ENCODE measurements around the gene SMIM36.
"Not testable (repeated sequence)": the region's sequence is repeated elsewhere in the genome, so short reads cannot be mapped to it uniquely, and the experiment has no call there.

The SMIM36 gene

DNA sequence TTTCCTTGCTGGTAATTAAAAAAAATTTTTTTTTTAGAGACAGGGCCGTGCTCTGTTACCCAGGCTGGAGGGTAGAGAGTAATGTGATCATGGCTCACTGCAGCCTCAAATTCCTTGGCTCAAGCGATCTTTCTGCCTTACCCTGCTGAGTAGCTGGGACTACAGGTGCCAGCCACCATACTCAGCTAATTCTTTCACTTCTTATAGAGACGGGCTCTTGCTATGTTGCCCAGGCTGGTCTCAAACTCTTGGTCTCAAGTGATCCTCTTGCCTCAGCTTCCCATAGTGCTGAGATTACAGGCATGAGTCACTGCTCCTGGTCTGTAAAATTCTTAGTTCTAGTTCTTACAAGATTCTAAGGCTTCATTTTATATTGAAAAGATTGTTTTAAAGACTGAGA lies 11.1 kb downstream of the SMIM36 start:
- no peak for DNase-seq

DNA sequence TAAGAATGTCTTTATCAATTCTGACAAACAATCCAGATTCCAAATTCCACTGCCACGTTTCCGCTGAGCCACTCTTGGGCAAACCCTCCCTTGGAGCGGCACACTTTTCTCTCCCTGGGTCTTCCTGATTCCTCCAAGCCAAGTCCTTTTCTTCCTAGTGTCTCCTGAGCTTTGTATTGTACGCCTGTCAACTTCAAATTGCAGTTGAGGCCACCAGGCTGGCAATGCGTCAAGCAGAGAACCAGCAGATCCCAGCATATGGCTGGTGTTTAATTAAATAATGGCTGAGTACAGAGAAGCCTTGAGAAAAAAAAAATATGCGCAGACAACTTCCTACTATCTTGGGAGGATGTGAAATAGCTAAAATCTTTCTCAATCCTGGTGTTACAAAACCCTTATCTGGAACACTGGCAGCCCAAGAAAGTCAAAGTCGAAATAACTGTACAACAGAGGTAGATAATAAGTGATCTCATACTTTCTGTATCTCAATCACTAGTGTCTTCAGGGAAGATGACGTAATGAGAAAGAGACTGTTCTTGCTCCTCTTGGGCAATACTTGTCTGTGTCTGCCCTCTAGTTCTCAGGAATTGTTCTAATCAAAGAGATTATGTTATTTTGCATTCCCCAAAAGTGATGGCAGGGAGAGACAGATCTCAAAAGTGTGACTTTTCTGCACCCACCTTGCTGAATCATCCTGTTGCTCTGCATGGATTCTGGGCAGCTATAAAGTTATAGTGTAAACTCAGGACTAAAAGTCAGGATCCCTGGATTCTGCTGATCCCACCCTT lies 15.0 kb downstream of the SMIM36 start:
- no peak for DNase-seq

DNA sequence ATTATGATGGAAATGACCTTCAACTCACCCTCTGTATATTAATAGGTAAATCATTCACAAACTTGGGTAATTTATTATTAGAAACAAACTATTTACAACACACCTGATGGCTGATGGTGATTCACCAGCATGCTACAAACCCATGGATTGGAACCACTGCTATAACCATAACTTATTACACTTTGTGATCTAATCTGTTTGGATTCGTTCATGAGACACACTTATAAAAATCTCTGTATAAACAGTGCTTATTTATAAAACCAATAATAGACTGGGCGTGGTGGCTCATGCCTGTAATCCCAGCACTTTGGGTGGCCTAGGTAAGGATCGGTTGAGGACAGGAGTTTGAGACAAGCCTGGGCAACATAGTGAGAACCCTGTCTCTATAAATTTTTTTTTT lies 16.0 kb downstream of the SMIM36 start:
- no peak for DNase-seq

DNA sequence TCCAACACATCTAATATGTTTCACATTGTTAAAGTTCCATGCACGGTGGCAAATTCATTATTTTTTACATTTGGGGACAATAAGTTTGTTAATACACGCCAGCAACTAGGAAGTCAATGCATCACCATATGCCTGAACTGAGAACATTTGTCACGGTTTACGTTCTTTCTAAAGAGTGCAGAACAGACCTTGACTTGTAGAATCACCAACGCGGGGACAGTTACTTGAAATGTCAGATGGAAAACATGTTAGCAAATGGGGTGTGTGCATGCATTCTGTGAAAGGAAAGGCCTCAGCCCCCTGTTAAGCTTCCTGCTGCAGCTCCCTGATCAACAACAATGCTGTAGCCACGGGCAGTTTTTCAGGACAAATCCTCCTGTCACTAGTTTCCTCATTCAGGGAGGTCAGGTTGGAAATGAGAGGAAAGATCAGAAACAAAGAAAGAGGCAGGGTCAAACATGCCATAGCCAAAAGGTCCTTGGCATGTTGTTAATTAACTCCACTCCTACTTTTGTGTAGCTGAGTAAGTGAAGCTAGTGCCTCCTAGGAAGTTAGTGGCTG lies 18.4 kb downstream of the SMIM36 start:
- no peak for DNase-seq

DNA sequence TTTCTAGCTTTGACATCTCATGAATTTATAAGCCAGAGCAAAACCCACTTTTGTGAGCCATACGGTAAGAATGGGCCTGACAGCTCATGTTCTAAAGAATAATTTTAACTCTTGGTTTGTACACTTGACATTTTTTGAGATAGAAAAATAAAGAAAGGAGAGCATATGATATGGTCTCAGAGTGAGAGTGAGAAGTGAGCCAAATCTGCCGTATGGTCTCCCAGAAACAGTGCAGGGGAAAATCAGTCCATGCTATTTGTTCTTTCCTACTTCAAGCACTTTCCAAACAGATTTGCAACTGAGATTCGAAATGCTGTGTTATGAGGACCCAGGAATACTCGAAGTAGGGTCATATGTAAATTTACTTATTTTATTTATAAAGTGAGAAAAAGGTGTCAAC lies 20.9 kb downstream of the SMIM36 start:
- no peak for DNase-seq

DNA sequence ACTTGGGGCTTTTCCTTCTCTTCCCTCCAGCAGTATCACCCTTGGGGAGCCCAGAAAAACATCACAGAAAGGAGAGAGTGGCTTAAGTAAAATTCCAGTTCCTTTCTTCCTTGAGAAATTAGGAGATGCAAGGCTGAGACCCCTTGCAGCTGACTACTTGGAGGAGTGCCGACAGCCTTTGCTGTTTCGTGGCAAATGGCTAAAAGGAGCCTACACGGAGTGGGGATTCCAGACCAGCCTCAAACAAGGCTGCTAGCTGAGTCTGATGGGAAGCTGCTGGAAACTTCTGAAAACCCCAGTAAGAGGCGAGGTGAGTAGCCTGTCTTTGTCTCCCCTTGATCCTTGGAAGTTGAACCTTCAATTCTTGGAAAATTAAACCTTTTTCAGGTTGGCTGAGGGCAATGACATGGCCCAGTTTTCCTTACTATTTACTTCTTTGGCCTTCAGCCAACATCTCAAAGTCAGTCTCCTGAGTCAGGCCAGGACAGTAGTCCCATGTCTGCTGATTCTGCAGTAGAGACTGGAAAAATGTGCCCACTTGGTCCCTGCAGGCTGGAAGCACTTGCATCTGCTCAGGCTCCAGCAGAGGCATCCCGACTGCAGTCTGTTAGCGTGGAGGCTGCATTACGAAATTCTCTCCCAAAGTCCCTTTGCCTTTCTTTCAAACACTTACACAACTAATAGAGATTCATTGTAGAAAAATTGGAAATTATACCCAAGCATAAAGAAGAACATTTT lies 23.4 kb downstream of the SMIM36 start:
- no peak for DNase-seq

DNA sequence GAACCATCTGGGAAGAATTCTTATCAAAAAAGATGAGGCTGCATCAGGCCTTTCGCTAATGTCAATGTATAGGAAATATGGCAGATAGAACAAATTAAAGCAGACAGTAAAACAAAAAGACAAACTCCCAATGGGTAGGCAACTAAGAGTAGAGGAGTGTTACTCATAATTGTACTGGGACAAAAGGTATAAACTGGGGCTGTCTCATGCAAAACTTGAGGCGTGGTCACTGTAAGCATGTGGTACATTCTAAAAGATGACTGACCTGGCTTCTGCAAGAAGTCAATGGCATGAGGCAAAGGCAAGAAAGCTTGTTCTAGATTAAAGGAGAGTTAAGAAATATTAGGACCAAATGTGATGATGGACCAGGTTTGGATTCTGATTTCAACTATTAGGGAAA lies 26.7 kb downstream of the SMIM36 start:
- DNase-seq: no peak

DNA sequence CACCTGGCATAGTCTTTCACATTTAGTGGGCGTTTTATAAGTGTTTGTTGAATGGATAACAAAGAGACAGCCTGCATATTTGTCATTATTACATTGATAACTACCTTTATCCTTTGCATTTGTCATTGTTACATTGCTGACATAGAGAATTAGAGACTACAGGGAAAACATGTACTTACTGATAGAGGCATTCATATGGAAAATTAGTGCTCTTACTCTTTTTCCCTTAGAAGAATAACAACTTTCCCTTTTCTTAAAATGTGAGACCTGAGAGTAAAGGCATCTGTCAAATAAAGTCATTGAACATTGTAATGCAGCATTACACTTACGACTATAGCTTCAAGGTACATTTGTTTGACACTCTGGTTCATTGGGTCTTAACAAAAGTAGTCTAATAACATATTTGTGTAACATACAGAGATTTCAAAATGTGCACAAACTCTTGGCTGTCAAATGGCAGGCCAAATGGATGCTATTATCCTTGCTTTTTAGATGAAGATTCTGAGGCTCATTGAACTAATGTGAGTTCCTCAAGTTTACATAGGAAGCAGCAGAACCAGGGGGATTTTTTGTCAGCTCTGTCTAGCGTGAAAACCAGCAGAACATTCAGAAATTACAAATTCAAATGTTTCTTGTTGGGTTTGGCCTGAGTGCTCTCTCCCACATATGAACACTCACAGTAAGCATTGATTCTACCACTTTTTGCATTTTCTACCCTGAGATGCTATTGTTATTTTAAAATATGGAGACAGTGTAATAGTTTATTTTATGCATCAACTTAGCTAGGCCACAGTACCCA lies 28.5 kb downstream of the SMIM36 start:
- no peak for DNase-seq

DNA sequence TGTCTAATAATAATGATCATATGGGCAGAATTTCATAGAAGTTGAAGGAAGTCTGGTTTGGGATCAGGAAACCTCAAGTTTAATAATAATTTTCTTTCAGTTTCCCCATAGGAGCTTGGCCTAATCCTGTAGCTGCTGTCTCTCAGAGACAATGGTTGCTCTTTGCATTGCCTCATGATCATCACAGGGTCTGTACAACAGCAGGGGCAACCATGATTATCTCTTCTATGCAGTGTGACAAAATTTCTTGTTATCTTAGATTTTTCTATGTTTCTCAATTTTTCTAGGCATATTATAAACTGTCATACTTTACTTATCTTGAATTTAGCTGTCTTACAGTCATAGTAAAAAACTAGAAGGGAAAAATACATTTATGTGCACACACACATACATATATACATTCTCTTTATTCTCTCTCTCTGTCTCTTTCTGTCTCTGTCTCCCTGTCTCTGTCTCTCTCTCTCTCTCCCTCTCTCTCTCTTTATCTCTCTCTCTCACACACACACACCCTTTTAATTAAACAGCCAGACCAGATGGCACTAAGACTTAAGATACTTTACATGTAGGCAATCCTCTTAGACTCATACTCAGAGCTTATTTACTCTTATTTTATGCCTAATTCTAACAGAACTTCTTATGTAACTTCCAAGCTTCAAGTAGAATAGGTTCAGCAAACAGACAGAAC lies 30.5 kb downstream of the SMIM36 start:
- DNase-seq: no peak

DNA sequence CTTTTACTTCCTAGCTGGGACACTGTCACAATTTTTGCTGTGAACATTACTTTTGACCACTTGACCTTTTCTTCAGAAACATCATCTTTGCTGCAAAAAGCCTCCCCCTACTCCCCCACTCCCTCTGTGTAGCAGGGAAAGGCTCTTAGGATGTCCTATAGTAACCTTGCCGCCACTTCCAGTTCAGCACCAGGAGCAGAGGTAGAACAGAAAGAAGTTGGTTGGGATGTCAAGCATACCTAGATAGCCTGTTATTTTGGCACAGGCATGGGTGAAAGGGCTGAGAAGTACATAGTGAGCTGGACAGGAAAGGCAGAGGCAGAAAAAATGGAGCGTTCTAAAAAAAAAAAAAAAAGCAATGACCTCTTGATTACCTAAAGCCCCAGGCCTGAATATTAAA lies 31.3 kb downstream of the SMIM36 start:
- DNase-seq: no peak

DNA sequence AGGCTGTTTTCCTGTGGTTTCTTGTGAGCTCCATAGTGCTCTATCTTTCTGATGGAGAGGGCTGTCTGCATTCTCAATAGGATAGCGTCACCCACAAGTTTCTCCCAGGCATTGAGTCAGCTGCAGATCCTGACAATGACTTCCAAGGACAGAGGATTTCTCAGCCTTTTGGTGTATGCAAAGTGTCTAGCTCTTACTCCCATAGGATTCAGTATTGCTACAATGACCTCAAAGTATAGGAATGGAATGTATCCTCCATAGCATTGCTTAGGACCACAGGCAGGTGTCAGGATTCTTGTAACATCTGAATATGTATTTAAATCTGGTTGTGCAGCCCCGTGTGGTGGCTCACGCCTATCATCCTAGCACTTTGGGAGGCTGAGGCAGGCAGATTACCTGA lies 32.3 kb downstream of the SMIM36 start:
- no peak for DNase-seq

DNA sequence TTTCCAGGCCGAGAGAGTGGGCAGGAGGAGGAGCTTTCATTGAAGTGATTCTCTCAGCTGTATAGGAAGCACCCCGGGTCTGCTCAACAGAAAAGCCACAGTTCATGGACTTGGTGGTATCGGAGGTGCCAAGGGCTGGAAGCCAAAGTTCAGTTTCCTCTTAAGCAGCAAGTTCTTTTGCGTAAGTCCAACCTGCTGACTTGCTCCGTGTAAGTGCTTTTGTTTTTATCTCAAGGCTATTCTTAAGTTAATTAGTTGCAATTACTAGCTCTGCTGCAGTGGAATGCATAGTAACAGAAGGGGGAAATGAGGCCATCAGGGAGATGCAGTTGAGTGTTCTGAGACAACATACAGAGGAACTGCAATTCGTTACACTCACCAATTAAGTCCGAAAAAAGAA lies 44.6 kb downstream of the SMIM36 start:
- no peak for DNase-seq

DNA sequence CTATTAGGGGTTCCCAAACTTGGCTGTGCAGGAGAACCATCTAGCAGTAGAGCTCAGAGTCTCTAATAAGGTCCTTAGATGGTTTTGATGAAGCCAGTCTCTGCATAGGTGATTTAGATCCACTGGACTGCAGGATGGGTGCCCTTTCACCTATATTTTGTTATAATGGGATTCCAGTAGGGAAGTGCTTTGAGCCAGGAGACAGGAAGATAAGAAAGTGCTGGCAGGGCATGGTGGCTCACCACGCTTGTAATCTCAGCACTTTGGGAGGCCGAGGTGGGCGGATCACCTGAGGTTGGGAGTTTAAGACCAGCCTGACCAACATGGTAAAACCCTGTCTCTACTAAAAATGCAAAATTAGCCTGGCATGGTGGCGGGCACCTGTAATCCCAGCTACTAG lies 45.5 kb downstream of the SMIM36 start:
- DNase-seq: not testable (repeated sequence)

DNA sequence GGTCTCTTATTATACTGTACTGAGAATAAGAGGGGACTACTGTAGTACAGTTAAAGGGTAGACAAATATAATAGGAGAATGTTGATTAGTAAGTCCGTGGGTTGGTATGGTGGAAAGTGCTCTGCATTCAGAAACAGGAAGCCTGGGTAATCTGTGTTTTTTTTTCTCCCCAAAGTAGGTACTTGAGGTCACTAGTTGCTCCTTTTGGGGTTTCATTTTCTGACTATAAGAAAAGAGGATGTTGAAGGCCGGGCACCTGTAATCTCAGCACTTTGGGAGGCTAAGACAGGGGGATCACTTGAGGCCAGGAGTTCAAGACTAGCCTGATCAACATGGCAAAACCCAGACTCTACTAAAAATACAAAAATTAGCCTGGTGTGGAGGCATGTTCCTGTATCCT lies 47.7 kb downstream of the SMIM36 start:
- DNase-seq: no peak

DNA sequence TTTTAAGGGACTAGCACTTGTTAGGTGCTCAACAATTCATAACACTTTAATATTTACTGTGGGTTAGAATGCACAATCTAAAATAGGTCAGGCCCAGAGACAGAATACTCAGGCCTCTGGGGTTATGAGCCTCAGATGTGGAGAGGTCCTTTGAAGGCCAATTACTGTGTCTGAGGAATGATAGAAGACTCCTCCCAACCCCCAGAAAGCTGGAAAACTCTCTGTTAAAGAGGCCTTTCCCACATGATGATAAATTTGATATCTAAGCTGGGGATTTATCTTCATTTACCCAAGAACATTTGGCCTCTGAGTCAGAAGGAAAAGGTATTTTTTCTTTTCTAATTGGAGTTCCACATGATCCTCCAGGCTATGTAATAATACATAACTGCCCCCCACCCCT lies 48.5 kb downstream of the SMIM36 start:
- DNase-seq: no peak

DNA sequence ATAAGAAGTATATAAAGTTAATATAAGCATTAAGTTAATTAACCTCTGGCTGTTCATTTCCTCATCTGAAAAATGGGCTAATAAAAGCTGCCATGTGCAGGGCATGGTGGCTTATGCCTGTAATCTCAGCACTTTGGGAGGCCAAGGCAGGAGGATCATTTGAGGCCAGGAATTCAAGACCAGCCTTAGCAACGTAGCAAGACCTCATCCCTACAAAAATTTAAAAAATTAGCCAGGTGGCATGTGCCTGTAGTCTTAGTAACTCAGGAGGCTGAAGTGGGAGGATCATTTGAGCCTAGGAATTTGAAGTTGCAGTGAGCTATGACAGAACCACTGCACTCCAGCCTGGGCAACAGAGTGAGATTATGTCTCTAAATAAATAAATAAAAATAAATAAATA lies 49.0 kb downstream of the SMIM36 start:
- no peak for DNase-seq

DNA sequence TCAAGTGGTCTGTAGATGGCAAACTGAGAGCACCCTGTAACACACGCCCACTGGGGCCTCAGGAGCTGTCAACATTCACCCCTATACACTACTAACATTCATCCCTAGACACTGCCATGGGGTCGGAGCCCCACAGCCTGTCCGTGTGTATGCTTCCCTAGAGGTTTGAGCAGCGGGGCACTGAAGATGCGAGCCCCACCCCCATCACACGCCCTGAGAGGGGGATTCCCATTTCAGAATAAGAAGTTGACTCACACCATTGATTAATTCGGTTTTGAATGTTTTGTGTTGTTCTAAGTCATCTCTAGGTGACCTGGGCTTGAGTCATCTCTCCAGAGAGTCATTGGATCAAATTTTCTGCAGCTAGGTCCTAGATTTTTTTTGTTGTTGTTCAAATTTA lies 52.3 kb downstream of the SMIM36 start:
- DNase-seq: no peak

DNA sequence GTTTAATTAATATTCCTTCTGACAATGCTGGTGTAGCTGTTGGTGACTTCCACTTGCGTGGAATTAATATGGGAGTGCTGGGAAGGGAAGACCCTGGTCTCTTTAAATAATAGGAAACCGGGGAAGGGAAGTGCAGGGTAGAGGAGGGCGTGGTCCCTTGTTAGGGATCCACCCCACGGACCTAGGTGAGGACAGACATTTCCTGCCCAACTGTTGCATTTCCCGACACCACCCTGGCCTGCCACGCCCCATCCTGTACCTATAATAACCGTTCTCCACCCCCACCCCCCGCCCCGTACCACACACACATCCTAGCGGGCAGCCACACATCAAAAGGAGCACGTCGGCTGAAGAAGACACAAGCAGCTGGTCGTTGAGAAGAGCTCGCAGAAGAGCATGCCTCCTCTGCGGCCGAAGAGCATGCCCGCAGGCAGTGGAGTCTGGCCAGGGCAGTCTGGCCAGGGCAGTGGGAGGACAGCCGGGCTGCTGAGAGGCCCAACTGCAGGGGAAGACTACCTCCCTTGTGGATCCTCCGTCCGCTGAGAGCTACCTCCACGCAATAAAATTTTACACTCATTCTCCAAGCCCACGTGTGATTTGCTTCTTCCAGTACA lies 52.9 kb downstream of the SMIM36 start:
- DNase-seq: no peak

DNA sequence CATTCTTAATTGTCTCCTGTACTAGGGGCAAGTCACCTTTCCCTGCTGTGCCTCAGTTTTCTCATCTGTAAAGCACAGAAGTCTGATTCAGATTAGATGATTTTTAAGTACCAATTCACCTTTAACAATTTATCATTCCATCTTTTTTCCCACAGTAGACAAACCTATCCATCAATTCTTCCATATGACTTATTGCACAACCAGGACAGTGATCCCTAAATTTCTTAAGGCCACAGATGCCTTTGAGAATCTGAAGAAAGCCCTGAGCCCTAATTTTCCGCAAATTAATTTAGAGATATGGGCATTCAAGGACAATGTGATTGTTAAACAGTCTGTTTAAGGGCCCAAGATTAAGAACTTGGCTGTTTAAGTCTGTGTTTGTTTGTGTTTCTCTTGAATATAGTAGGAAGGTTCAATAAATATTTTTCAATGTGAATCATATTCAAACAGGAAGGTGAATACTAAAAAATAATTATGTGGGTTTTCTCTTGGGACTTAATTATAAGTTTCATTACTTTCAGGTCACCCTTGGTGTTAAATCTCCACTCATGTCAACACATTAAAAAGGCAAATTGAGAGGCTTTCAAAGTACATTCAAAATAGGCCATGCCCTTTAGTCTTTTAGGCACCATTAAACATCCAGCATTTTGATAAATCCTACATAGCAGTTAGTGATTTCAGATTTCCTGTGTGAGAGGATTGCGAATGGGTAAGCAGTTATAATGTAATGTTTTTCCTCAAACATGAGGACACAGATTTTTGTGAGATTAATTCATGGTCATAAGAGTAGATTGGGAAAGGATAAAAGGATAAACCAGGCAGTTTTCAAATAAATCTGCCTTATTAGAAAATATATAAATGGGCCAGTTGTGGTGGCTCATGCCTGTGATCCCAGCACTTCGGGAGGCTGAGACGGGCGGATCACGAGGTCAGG lies 54.7 kb downstream of the SMIM36 start:
- no peak for DNase-seq

DNA sequence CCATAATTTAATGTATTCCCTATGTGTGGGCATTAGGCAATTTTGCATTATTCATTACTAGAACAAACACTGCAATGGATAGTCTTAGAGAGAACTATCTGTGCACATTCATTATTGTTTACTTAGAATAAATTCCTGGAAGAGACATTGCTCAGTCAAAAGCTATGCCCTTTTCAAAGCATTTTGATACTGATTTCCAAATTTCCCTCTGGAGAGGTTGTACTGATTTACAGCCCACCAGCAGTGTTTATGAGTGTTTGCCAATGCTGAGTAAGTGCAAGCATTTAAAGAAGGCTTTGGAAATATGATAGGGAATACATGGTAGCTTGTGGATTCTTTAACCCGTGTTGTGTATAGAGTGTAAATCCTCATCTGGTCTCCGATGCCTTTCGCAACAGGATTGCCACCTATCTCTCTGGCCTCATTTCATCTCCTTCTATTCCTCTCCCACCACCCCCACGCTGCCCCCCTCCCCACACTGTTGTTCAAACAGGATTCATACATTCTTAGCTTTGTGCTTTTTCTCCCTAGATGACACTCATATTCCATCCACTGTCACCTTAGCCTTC lies 56.3 kb downstream of the SMIM36 start:
- no peak for DNase-seq

Data from CD4-positive, alpha-beta T cell treated with Interleukin-10 for 1 hour (primary cell).